GM12878 (cell line): ENCODE measurements around the gene CNNM2. TPM values are rescaled to one million over a fixed set of nuclear protein-coding genes. Genes with fewer than 3 reads are reported as not detected.
"Not testable (repeated sequence)": the region's sequence is repeated elsewhere in the genome, so short reads cannot be mapped to it uniquely, and the experiment has no call there.

Source experiments
- ATAC-seq: fragments of 200-7000 bp; cut with Tn5 transposase; 3 replicates; pipeline ENCODE4 v1.9.1; 2020; ENCODE audit warnings: mild to moderate bottlenecking, moderate library complexity
- BruUV-seq: library from RNA; stranded (reverse); fragments of 400-500 nt; replicated peaks from 2 replicates; lab custom pipeline; 2021; lab: Mats Ljungman, UMichigan
- CTCF ChIA-PET: fragments of 300-600 bp; sonication (Branson Sonifier 250); formaldehyde crosslinking; extraction: SDS; loops from one replicate; lab custom pipeline; 2021; ENCODE audit warnings: inconsistent platforms; lab: Yijun Ruan, JAX
- POLR2A ChIA-PET: fragments of 350-600 bp; formaldehyde crosslinking; extraction: SDS; loops from one replicate; lab custom pipeline; 2021; ENCODE audit warnings: inconsistent platforms; lab: Charles Lee
- RAD21 ChIA-PET: fragments of 300-600 bp; sonication (Branson Sonifier 250); formaldehyde crosslinking; loops from one replicate; lab custom pipeline; 2023; ENCODE audit warnings: antibody characterized with exemption; ENCODE audit not compliant: unreplicated experiment; lab: Charles Lee
- SMC1A ChIA-PET: fragments of 300-600 bp; sonication (Branson Sonifier 250); formaldehyde crosslinking; loops from one replicate; lab custom pipeline; 2023; ENCODE audit not compliant: unreplicated experiment, uncharacterized antibody; lab: Charles Lee
- DNase-seq: peaks from one replicate; pipeline ENCODE4 v3.0.0-alpha.2; 2011; ENCODE audit warnings: low read depth, low spot score
- FAIRE-seq: peaks from 3 replicates; lab custom pipeline; 2011; peaks lifted over from hg19 to GRCh38; lab: Jason Lieb, UNC
- H2AFZ ChIP-seq: 2 replicates; pipeline ENCODE4 v1.6.0; 2011; ENCODE audit warnings: low read depth, low read length, control low read depth; ENCODE audit not compliant: control insufficient read depth
- H3K27ac ChIP-seq: 2 replicates; pipeline ENCODE4 v1.5.1; 2011; ENCODE audit warnings: control low read depth; ENCODE audit not compliant: control insufficient read depth, insufficient read depth
- H3K27me3 ChIP-seq, 2 experiments: replicated peaks in 1 of 2; 2 replicates each; pipeline versions ENCODE4 v1.6.0 to v1.6.1; 2011; ENCODE audit warnings: low read length in 1 of 2; ENCODE audit not compliant: control insufficient read depth in 2 of 2, insufficient read depth in 2 of 2
- H3K36me3 ChIP-seq, 2 experiments: 2 replicates each; pipeline ENCODE4 v1.5.1; 2011; ENCODE audit warnings: low read length in 1 of 2; ENCODE audit not compliant: control insufficient read depth in 2 of 2, insufficient read depth in 2 of 2
- H3K4me1 ChIP-seq: 2 replicates; pipeline ENCODE4 v1.6.1; 2011; ENCODE audit warnings: mild to moderate bottlenecking, low read length, moderate library complexity, mixed read lengths; ENCODE audit not compliant: control insufficient read depth, insufficient read depth
- H3K4me2 ChIP-seq: 2 replicates; pipeline ENCODE4 v1.6.0; 2011; ENCODE audit warnings: control low read depth; ENCODE audit not compliant: control insufficient read depth, insufficient read depth
- H3K4me3 ChIP-seq: fragments of 200-600 bp; sonication (generic); 2 replicates; pipeline ENCODE4 v1.5.1; 2016
- H3K79me2 ChIP-seq: 2 replicates; pipeline ENCODE4 v1.6.0; 2011; ENCODE audit warnings: low read length; ENCODE audit not compliant: control insufficient read depth, insufficient read depth
- H3K9ac ChIP-seq: 2 replicates; pipeline ENCODE4 v1.8.0; 2011; ENCODE audit warnings: low read length, control low read depth, mixed read lengths; ENCODE audit not compliant: control insufficient read depth, insufficient read depth
- H3K9me3 ChIP-seq: replicated peaks from 3 replicates; pipeline ENCODE4 v1.5.1; 2011; ENCODE audit warnings: mild to moderate bottlenecking, low read length; ENCODE audit not compliant: control insufficient read depth, insufficient read depth
- H4K20me1 ChIP-seq: 2 replicates; pipeline ENCODE4 v1.6.0; 2011; ENCODE audit not compliant: control insufficient read depth, insufficient read depth
- ATF7 ChIP-seq: fragments of 450-650 bp; IDR thresholded peaks from 2 replicates; pipeline ENCODE4 v1.6.1; 2016; ENCODE audit warnings: low read depth, mild to moderate bottlenecking
- CREM ChIP-seq: IDR thresholded peaks from 2 replicates; pipeline ENCODE4 v1.6.1; 2014; ENCODE audit warnings: antibody characterized with exemption, low read depth
- FOS ChIP-seq: IDR thresholded peaks from 3 replicates; pipeline ENCODE4 v1.6.1; 2011; ENCODE audit warnings: borderline replicate concordance; ENCODE audit not compliant: insufficient read length; ENCODE audit errors: extremely low read depth
- LARP7 ChIP-seq: fragments of 450-650 bp; IDR thresholded peaks from 2 replicates; pipeline ENCODE4 v1.6.1; 2017; ENCODE audit warnings: mild to moderate bottlenecking
- MTA3 ChIP-seq: IDR thresholded peaks from 2 replicates; pipeline ENCODE4 v1.6.1; 2012; ENCODE audit warnings: low read length, inconsistent platforms, borderline replicate concordance
- NFYA ChIP-seq: IDR thresholded peaks from 2 replicates; pipeline ENCODE4 v1.6.1; 2011; ENCODE audit warnings: low read depth, mild to moderate bottlenecking, low read length, improper control_type of control experiment, borderline replicate concordance
- SMC3 ChIP-seq: IDR thresholded peaks from 2 replicates; pipeline ENCODE4 v1.6.1; 2011; ENCODE audit warnings: low read length, improper control_type of control experiment, borderline replicate concordance
- WGBS: methylation state at CpG from one replicate; pipeline ENCODE4 v1.1.6; 2016; ENCODE audit warnings: low lambda C conversion rate; ENCODE audit not compliant: insufficient replicate concordance, insufficient coverage; ENCODE audit errors: missing lambda C conversion rate; 5-methylcytosine and 5-hydroxymethylcytosine counted together
- in situ Hi-C: fragments of 300-500 bp; cut with MboI; formaldehyde crosslinking; loops from 9 replicates; pipeline ENCODE4 v1.14.3; 2018; ENCODE audit warnings: mixed read lengths
- intact Hi-C: fragments of 100-400 bp; cut with micrococcal nuclease; formaldehyde crosslinking; loops from one replicate; pipeline ENCODE4 v1.14.2; 2022; ENCODE audit not compliant: unreplicated experiment
- polyA plus RNA-seq, 11 experiments: library from polyadenylated mRNA; depleted of rRNA in 4 of 11; unstranded in 6 of 11; stranded (reverse) in 5 of 11; fragments of >200 nt; fragmentation: Nextera tagmentation in 4 of 11; fragmentation: Illumina TruSeq in 1 of 11; extraction: Ambion mirVana in 4 of 11; extraction: Trizol in 1 of 11; gene quantifications; 1 replicate in 1 of 11; 2 replicates in 10 of 11; pipeline versions ENCODE4 v1.2.1 to v1.2.3, GENCODE V29; 2011 to 2016; ENCODE audit warnings: inconsistent platforms in 2 of 11, missing spikeins in 2 of 11, low read depth in 1 of 11
- total RNA-seq, 4 experiments: library from RNA; depleted of rRNA in 3 of 4; stranded (reverse); fragments of >200 nt in 3 of 4; fragmentation: Illumina TruSeq in 1 of 4; extraction: Trizol in 1 of 4; gene quantifications; 2 replicates each; pipeline versions ENCODE4 v1.2.1 to v1.2.3, GENCODE V29; 2013 to 2021
- TF ChIP-seq, protein P1 (sequence below): fragments of 450-650 bp; formaldehyde crosslinking; IDR thresholded peaks from 2 replicates; pipeline ENCODE4 v1.4.0; 2022; ENCODE audit warnings: mild to moderate bottlenecking, moderate library complexity

Gene CNNM2
- total and polyA plus RNA-seq, 10 of the 15 experiments (the other 5 are each of a cell fraction or from before 2014, with no cell fraction given) = 0.18 to 7.3 (median 2.5) TPM

DNA sequence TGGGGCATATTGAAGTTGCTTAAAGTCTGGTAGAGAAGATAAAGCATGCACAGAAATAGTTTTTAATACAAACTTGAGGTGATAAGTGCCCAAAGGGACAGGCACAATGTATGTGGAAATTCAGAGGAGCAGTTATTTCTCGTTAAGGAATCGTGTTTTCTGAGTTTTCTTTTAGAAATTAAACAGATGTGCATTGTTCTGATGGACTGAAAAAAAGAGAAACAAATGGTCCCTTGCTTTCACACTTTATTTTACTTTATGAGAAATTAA, 45.6 kb downstream of the CNNM2 start (continued):
- TF ChIP-seq, protein P1, sequence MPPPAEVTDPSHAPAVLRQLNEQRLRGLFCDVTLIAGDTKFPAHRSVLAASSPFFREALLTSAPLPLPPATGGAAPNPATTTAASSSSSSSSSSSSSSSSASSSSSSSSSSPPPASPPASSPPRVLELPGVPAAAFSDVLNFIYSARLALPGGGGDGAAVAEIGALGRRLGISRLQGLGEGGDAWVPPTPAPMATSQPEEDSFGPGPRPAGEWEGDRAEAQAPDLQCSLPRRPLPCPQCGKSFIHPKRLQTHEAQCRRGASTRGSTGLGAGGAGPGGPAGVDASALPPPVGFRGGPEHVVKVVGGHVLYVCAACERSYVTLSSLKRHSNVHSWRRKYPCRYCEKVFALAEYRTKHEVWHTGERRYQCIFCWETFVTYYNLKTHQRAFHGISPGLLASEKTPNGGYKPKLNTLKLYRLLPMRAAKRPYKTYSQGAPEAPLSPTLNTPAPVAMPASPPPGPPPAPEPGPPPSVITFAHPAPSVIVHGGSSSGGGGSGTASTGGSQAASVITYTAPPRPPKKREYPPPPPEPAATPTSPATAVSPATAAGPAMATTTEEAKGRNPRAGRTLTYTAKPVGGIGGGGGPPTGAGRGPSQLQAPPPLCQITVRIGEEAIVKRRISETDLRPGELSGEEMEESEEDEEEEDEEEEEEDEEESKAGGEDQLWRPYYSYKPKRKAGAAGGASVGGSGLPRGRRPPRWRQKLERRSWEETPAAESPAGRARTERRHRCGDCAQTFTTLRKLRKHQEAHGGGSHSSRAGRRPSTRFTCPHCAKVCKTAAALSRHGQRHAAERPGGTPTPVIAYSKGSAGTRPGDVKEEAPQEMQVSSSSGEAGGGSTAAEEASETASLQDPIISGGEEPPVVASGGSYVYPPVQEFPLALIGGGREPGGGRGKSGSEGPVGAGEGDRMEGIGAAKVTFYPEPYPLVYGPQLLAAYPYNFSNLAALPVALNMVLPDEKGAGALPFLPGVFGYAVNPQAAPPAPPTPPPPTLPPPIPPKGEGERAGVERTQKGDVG (CRISPR knock-in tag) = no peak
- TF ChIP-seq LARP7 (no peak), ATF7 (no peak), SMC3 (no peak), NFYA (no peak), CREM (no peak), FOS (no peak), MTA3 (no peak)

DNA sequence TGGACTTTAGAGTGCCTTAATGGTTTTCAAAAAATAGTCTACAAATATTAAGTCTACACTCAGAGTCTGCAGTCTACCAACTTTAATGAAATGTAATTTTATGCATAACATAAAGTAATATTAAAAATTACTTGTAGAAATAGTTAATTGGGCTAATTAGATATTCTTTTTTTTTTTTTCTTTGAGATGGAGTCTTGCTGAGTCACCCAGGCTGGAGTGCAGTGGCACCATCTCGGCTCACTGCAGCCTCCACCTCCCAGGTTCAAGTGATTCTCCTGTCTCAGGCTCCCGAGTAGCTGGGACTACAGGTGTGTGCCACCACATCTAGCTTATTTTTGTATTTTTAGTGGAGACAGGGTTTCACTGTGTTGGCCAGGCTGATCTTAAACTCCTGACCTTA, 46.0 kb downstream of the CNNM2 start:
- 97% methylated on average over 2 of the region's 2 CpGs for WGBS
- H3K4me1 ChIP-seq, H3K79me2 ChIP-seq, SMC1A ChIA-PET, H3K4me2 ChIP-seq, BruUV-seq, H4K20me1 ChIP-seq, H3K9me3 ChIP-seq, H2AFZ ChIP-seq, POLR2A ChIA-PET, H3K27ac ChIP-seq, ATAC-seq, FAIRE-seq, H3K9ac ChIP-seq, RAD21 ChIA-PET, DNase-seq, in situ Hi-C loops, H3K27me3 ChIP-seq, H3K36me3 ChIP-seq, H3K4me3 ChIP-seq, intact Hi-C loops: not testable (repeated sequence)
- CTCF ChIA-PET = interaction anchor here (1.1 kb wide), 1 partner anchor 81 kb away, joined by 4 read pairs; no protein-coding TSS in a partner anchor
